GM18507 (cell line): ENCODE data around the gene GPR33.
"Not testable (repeated sequence)": the region's sequence is repeated elsewhere in the genome, so short reads cannot be mapped to it uniquely, and the experiment has no call there.

ENCODE experiments used
- DNase-seq: peaks from one replicate; pipeline ENCODE4 v3.0.0; 2011; ENCODE audit warnings: low read depth; ENCODE audit not compliant: insufficient read length; ENCODE audit errors: extremely low spot score
- FAIRE-seq: peaks from 2 replicates; lab custom pipeline; 2011; peaks lifted over from hg19 to GRCh38; lab: Jason Lieb, UNC

Gene GPR33

DNA sequence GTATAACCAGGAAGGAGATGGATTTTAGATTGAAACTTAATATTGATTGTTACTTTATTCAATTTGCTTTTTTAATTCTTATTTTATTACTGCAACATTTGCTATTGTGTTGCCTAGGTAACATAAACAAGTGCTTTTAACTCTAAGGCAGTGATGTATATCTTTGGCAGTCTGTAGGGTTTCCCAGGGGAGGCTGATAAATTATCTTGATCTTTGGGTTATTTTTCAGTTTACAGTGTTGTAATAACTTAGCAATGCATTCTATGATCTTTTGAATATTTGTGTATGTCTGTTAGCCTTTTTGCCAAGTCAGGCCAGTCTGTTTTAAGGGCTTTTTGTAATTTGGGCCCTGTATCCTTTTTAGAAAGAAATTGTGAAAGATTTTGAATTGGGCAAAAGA lies 22.7 kb downstream of the GPR33 start:
- no peak for FAIRE-seq
- no peak for DNase-seq

DNA sequence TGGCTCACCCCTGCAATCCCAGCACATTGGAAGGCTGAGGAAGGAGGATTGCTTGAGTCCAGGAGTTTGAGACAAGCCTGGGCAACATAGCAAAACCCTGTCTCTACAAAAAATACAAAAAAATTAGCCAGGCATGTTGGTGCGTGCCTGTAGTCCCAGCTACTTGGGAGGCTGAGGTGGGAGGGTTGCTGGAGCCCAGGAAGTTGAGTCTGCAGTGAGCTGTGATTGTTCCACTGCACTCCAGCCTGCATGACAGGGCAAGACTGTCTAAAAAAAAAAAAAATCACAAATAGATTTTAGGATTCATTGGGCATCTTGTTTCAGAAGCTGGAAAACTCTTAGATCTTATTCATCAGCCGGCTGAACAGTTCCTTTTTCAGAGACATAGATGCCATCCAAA lies 25.4 kb downstream of the GPR33 start:
- not testable (repeated sequence) for FAIRE-seq

GRCh38 chr14:31461545-31461944 lies 26.3 kb downstream of the GPR33 start:
- no peak for DNase-seq
- no peak for FAIRE-seq

More for the DNA sequence above, 25.4 kb downstream of the GPR33 start:
- not testable (repeated sequence) for DNase-seq

DNA sequence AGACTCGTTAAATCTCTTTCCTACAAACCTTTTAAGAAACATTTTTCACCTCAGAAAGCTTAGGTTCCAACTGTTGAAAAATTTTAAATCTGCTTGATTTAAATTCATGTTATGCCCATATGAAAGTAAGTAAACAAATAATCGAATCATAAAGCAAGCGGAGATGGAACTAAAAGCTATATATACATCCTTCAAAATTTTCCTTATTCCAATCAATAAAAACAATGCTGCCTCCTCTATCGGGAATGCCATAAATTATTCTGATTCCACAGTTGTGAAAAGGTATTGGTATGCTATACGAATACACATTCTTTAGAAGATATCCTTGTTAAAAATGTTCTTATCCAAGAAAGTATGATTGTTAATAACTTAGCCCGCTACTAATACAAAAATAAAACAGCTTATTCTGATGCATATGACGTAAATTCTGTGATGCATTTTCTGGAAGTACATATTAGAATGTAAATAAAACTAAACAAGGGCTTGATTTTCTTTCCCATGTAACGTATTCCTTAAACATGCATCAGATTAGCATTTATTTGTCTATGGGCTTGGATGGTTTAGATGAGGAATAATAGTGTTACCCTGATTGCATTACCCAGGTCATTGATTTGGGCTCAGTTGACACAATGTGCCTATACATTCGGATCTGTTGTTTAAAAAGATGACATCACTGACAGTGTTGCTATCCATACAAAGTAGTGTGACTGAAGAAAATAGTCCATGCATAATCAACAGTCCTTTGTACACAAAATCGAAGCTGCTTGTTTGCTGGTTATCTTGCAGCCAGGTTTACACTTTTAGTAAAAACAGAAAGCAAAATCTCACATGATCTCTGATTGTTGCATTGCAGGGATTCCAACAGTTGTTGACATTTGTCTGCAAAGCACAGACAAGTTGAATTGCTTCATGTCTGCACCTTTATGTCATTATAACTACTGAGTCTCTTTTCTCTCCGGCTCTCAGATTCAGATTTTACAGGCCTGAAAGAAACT lies 29.9 kb downstream of the GPR33 start:
- no peak for DNase-seq
- FAIRE-seq = peak; percentile 42

DNA sequence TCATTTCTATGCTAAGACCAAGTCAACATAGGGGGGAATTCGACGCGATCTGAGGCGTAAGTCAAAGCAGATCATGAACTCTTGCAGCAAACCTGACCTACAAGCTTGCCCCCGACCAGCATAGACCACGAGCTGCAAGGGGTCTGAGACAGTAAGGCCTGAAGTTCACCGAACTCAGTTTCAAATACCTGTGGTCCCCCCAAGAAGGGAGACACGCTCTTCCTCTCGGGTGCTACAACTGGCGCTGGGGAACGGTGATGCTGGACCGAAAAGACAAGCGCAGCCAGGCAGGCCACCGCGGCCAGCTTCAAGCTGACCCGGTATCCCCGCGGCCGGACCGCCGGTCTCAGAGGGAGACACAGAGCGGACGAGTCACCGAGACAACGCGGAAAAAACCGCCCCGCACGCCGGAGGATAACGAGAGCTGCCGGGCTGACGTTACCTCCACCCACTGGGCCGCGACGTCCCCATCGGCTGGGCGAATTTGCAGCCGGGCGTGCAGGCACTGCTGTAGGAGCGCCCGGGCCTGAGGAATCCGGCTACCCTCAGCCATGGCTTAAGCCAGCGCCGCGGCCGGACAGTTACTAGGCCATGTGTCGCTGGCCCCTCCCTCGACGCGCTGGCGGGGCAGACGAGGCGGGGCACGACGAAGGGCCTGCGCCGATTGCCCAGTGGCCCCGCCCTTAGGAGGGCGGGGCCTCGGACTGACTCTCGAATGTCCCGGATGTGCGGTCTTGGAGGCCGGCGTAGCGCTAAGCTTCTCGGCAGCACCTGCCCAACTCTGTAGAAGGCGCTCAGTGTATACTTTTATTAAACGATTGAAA lies 30.8 kb downstream of the GPR33 start, which contains the start of gene DTD2:
TSS of gene DTD2 (minus strand) at position 666 of the 824 bp plus-strand sequence. CDS start at position 553, 113 bp downstream.
- peak; percentile 97 for FAIRE-seq
- peak; percentile 95 for DNase-seq

DNA sequence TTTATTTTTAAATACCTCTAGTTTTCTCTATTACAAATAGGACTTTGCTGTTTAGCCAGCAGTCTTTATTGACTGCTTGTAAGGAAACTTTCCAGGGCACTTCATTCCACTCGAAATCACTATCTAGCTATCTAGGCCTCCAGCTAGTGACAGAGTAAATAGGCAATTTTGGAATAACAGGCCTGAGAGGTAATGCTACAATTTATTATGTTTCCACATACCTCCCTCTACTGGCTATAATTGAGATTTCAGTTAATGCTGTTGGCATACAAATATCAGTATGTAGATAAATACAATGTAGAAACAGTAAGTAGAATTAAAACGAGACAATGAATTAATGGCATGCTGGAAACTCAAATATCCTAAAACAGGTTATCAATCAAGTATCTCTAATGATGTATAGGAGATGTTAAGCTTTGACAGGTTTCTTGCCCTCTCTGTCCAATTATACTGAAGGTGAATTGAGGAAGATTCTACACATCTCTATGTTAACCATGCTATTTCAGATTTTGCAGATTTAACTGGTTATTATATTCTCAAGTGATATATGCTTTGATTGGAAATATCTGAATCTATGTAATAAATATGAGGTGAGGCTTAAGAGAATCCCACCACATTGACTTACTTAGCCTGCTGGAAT lies 37.7 kb downstream of the GPR33 start:
- DNase-seq (no peak), FAIRE-seq (peak; percentile 87)

DNA sequence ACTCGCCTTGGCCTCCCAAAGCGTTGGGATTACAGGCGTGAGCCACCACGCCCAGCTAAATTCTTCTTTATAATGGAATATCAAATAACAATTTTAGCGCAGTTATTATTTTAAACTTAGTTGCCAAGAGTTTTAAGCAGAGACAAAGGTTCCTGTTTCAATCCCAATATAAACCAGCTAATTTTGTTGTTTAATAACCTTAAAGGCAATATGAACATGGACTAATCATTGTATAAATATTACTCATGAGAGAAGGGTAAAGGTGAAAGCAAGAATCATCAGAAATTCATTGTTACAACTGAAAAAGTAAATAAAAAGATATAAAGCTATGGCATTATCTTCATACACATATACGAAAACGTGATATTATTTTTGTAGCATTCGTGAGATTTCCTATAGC lies 38.7 kb downstream of the GPR33 start:
- DNase-seq (no peak), FAIRE-seq (no peak)

GRCh38 chr14:31445703-31446102 lies 42.1 kb downstream of the GPR33 start:
- DNase-seq (no peak), FAIRE-seq (no peak)

DNA sequence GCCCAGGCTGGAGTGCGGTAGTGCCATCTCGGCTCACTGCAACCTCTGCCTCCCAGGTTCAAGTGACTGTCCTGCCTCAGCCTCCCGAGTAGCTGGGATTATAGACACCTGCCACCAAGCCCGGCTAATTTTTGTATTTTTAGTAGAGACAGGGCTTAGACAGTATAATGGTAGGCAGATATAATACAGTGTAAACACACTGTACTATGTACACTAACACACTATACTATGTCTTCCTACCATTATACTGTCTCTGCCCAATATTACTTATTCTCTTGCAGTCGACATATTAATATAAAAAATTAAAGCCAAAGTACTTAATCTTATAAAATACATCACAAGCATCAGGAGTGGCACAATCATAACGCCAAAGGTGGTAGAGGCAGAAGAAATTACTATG lies 45.6 kb downstream of the GPR33 start:
- no peak for DNase-seq
- FAIRE-seq = no peak

DNA sequence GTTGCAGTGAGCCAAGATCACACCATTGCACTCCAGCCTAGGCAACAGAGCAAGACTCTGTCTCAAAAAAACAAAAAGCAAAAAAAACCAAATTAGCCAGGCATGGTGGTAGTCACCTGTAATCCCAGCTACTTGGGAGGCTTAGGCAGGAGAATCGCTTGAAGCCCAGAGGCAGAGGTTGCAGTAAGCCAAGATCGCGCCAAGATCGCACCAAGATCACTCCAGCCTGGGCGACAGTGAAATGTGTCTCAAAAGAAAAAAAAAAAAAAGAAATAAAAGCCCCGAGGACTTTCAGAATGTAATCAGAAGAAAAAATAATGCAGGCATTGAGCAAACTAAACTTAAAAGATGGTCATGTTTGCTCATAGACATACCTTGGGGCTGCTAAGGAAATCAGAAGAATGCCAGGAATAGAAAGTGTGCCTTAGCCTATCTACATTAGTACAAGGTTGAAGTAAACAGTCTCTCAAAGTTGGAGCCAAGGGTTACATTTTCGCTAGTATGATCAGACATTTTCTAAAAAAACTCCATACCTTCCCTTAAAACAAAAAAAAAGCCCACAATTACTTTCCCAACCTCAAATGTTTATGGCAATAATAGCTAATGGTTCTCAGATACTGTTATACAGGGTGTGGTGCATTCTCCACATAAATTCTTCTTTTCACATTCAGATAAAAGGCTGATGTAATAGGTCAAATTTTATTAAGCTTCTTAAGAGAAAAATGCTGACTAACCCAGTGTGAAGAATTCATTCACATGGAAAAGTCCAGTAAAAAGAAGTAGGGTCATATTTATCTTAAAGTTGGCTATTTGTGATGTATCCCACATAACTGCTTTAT lies 46.3 kb downstream of the GPR33 start:
- FAIRE-seq (no peak), DNase-seq (no peak)

GRCh38 chr14:31440280-31440679 lies 47.6 kb downstream of the GPR33 start:
- DNase-seq (no peak), FAIRE-seq (no peak)

- no peak for FAIRE-seq
Observed at GRCh38 chr14:31439561-31439960, 48.3 kb downstream of the GPR33 start.

GRCh38 chr14:31437045-31437691 lies 50.7 kb downstream of the GPR33 start:
- DNase-seq, FAIRE-seq: not testable (repeated sequence)

More at GRCh38 chr14:31439561-31439960, 48.3 kb downstream of the GPR33 start:
- DNase-seq = no peak

- no peak for DNase-seq
- FAIRE-seq = no peak
Observed at GRCh38 chr14:31435276-31435675, 52.6 kb downstream of the GPR33 start.
